ENCODE measurements around the gene APLF.

APLF gene

GRCh38 chr2:68471385-68471784 is 4.0 kb downstream of the APLF start:
- no peak for DNase-seq (ENCODE audit: low read depth)
- in situ Hi-C loops (cut with HindIII; ENCODE audit: low sequenced_read_pairs) = no loop called here
- H3K4me3 ChIP-seq (ENCODE audit: low read depth, low read length) = no peak overlapping the region
- TF ChIP-seq CTCF (IDR thresholded peaks at IDR 0.05; ENCODE audit: low read depth, low read length, missing control alignments) = no peak

- H3K4me3 ChIP-seq (ENCODE audit: low read depth, low read length) = no peak overlapping the region
- no peak for TF ChIP-seq CTCF (IDR thresholded peaks at IDR 0.05; ENCODE audit: low read depth, low read length, missing control alignments)
- DNase-seq (ENCODE audit: low read depth) = no peak
- in situ Hi-C loops (cut with HindIII; ENCODE audit: low sequenced_read_pairs) = no loop called here
Observed at GRCh38 chr2:68472796-68473414, 5.5 kb downstream of the APLF start.

- DNase-seq (ENCODE audit: low read depth) = no peak
- no peak overlapping the region for H3K4me3 ChIP-seq (ENCODE audit: low read depth, low read length)
- in situ Hi-C loops (cut with HindIII; ENCODE audit: low sequenced_read_pairs) = loop anchor here (25.0 kb wide), 1 partner anchor 237 kb away; no protein-coding TSS in a partner anchor
- TF ChIP-seq CTCF (IDR thresholded peaks at IDR 0.05; ENCODE audit: low read depth, low read length, missing control alignments) = no peak
Observed at GRCh38 chr2:68475110-68475509, 7.7 kb downstream of the APLF start.

GRCh38 chr2:68475576-68475975 is 8.2 kb downstream of the APLF start:
- in situ Hi-C loops (cut with HindIII; ENCODE audit: low sequenced_read_pairs) = loop anchor here (25.0 kb wide), 1 partner anchor 237 kb away; no protein-coding TSS in a partner anchor
- H3K4me3 ChIP-seq (ENCODE audit: low read depth, low read length) = no peak overlapping the region
- TF ChIP-seq CTCF (IDR thresholded peaks at IDR 0.05; ENCODE audit: low read depth, low read length, missing control alignments) = no peak
- DNase-seq (ENCODE audit: low read depth) = no peak

GRCh38 chr2:68476454-68476853 is 9.1 kb downstream of the APLF start:
- no peak overlapping the region for H3K4me3 ChIP-seq (ENCODE audit: low read depth, low read length)
- TF ChIP-seq CTCF (IDR thresholded peaks at IDR 0.05; ENCODE audit: low read depth, low read length, missing control alignments) = no peak
- in situ Hi-C loops (cut with HindIII; ENCODE audit: low sequenced_read_pairs) = loop anchor here (25.0 kb wide), 1 partner anchor 236 kb away; no protein-coding TSS in a partner anchor
- DNase-seq (ENCODE audit: low read depth) = no peak

- no peak overlapping the region for H3K4me3 ChIP-seq (ENCODE audit: low read depth, low read length)
- no peak for DNase-seq (ENCODE audit: low read depth)
- TF ChIP-seq CTCF (IDR thresholded peaks at IDR 0.05; ENCODE audit: low read depth, low read length, missing control alignments) = no peak
- in situ Hi-C loops (cut with HindIII; ENCODE audit: low sequenced_read_pairs) = loop anchor here (25.0 kb wide), 1 partner anchor 234 kb away; no protein-coding TSS in a partner anchor
Observed at GRCh38 chr2:68478688-68479087, 11.3 kb downstream of the APLF start.
